ENCODE measurements around the gene PCSK1. TPM values are rescaled to one million over a fixed set of nuclear protein-coding genes. Genes with fewer than 3 reads are reported as not detected.

Gene PCSK1
- total RNA-seq, 1 experiment from 2014 or later = not detected

Other genes starting within 250 kb of the PCSK1 start
- 52.0 and 59.1 TPM in 2 replicates for gene CAST, start 229.1 kb upstream of the PCSK1 start, total RNA-seq (2014; rRNA removed; shearing (Covaris generic))

Data from G401 (cell line).